PFSK-1 (cell line): ENCODE results near the gene INPP5D.

Experiments used
- FOXP2 ChIP-seq: optimal IDR thresholded peaks from 2 replicates; pipeline ENCODE3; 2011; ENCODE audit warnings: borderline replicate concordance, control low read depth, inconsistent platforms; ENCODE audit not compliant: insufficient read depth; ENCODE audit errors: extremely low read length, extremely low read depth
- POLR2AphosphoS5 ChIP-seq: IDR thresholded peaks from 2 replicates; pipeline ENCODE4 v1.6.1; 2012; ENCODE audit warnings: low read depth, mild to moderate bottlenecking, control low read depth, low read length, moderate library complexity
- REST ChIP-seq, 2 experiments: IDR thresholded peaks; 2 replicates each; pipeline versions ENCODE4 v1.6.1 to v1.8.0; 2011 to 2012; ENCODE audit warnings: low read depth in 2 of 2, low read length in 2 of 2, control low read depth in 1 of 2, inconsistent platforms in 1 of 2, mild to moderate bottlenecking in 1 of 2, moderate library complexity in 1 of 2; ENCODE audit not compliant: insufficient read depth in 1 of 2
- SIN3A ChIP-seq: IDR thresholded peaks from 2 replicates; pipeline ENCODE4 v1.6.1; 2012; ENCODE audit warnings: mild to moderate bottlenecking, low read length, moderate library complexity, borderline replicate concordance; ENCODE audit not compliant: insufficient read depth
- TAF1 ChIP-seq: IDR thresholded peaks from 2 replicates; pipeline ENCODE4 v1.6.1; 2012; ENCODE audit warnings: low read length, control low read depth, borderline replicate concordance; ENCODE audit not compliant: insufficient read depth

Gene INPP5D

DNA sequence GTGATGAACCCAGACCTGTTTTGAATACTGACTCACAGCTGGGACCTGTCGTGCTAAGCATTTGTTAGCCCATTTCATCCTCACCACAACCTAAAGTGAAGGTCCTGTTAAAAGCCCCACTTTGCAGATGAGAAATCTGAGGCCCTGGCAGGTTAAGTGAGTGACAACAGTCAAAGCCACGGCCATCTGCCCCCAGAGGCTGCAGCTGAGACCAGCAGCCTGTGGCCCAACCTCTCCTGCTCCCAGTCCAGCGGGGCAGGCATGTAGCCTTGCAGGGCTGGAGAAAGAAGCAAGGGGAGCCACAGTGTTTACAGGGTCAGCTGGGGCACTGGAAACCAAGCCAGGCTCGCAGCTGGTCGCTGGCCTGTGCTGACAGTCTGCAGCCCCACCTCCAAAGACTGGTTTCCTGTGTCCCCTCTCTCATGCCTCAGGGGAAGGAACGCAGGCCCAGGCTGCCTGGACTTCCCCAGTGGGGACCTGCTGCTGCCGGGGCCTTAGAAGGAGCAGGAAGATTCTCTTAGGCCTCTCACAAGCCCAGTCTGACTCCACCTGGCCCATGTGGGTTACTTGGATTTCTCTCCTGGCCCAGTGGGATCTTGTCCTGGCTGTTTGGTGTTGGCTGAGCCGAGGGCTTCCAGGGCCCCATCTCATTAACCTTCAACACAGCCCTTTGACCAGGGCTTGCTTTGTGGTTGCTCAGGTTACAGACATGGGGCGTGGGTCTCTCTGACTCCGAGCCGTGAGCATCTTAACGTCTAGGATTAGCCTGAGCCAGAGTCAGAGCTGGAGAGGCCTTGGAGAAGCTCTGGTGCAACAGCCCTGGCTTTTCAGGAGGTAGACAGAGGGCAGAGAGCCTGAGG is 1.7 kb downstream of the INPP5D start:
- TF ChIP-seq TAF1 (no peak), SIN3A (no peak), POLR2AphosphoS5 (no peak), FOXP2 (peak; percentile 55)

- TF ChIP-seq REST (IDR thresholded peaks at IDR 0.05; ENCODE audit: insufficient read depth in 1 of 2, low read depth in 2 of 2, low read length in 2 of 2) (no peak), TAF1 (no peak), POLR2AphosphoS5 (no peak), SIN3A (no peak), FOXP2 (no peak)
Measured at GRCh38 chr2:233062451-233062850, 2.3 kb downstream of the INPP5D start.

DNA sequence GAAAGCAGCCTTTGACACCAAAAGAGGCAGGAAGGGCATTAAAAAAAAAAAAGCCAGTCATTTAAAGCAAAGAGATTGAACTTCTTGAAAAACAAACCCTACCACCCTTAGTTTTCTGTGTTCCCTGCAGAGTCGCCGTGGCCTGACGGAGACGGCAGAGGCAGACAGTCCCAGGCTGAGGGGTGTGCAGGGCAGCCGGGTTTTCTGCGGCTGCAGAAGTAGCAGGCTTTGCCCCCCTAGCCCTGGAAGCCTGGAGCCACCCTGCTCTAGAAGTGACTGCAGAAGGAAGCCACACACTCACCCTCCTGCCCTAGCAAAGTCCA is 2.8 kb downstream of the INPP5D start:
- TF ChIP-seq REST (IDR thresholded peaks at IDR 0.05; ENCODE audit: insufficient read depth in 1 of 2, low read depth in 2 of 2, low read length in 2 of 2) = no peak
- TF ChIP-seq TAF1 = no peak
- no peak for TF ChIP-seq POLR2AphosphoS5
- no peak for TF ChIP-seq FOXP2

DNA sequence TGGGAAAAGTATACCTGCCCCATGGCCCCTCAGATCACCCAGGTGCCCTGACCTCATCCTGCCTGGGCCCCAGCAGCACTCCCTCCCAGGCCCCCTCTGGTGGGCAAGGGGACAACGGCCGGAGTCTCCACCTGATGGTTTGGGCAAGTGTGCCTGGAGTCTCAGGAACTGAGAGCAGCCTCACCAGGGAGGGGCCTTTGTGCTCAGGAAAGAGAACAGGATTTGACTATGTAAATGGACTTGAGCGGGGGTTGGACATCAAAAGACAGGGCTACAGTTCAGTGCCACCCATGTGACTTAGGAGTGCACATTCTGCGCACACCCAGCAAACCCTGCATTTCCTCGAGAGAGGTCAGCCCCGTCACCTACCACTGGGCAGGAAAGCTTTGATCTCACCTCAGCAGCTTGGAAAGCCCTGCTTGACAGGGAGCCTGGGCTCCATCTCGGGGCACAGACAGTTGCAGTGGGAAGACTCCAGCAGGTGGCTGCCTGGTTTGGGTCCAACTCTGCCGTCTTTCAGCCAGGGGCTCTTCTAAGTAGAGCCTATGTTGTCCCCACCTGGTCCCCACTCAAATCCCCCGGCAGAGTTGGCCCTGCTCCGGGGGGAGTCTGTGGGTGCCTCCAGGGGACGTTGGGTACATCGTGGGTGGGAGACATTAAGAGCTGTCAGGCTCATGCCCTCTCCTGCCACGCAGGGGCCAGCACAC is 3.3 kb downstream of the INPP5D start:
- TF ChIP-seq POLR2AphosphoS5 = no peak
- TF ChIP-seq FOXP2 = no peak
- no peak for TF ChIP-seq REST (IDR thresholded peaks at IDR 0.05; ENCODE audit: insufficient read depth in 1 of 2, low read depth in 2 of 2, low read length in 2 of 2)
- no peak for TF ChIP-seq TAF1
- TF ChIP-seq SIN3A = no peak

- no peak for TF ChIP-seq FOXP2
Measured at GRCh38 chr2:233063976-233064411, 3.9 kb downstream of the INPP5D start.
